ENCODE data around the gene TBC1D22A. TPM values are rescaled to one million over a fixed set of nuclear protein-coding genes. Genes with fewer than 3 reads are reported as not detected.

TBC1D22A gene
- polyA plus RNA-seq, 1 donor from 2014 or later, result 9.3 TPM

GRCh38 chr22:46774980-46775849, 12.8 kb downstream of the TBC1D22A start:
- Histone ChIP-seq H3K9me2 (ENCODE audit: insufficient read depth, low read length) (no peaks in the 10 kb centered on the region), H3K9ac (ENCODE audit: low read length) (no peak overlapping the region), H2AFZ (ENCODE audit: low read depth, low read length) (no peak overlapping the region), H4K20me1 (ENCODE audit: insufficient read depth) (no peaks in the 10 kb centered on the region), H3K27me3 (ENCODE audit: insufficient read depth, low read depth, low read length) (no peaks in the 10 kb centered on the region), H3K27ac (ENCODE audit: low read length) (no peak overlapping the region), H3K9me3 (ENCODE audit: low read length) (no peaks in the 10 kb centered on the region), H3K79me2 (replicated peaks; ENCODE audit: insufficient read depth, low read length) (no peaks in the 10 kb centered on the region), H3K36me3 (ENCODE audit: insufficient read depth, low read length) (no peaks in the 10 kb centered on the region), H3K4me2 (ENCODE audit: low read length) (no peak overlapping the region), H3F3A (ENCODE audit: insufficient read depth, low read length, poor library complexity, severe bottlenecking) (no peaks in the 10 kb centered on the region), H3K4me3 (ENCODE audit: low read length) (no peak overlapping the region)
- no peak for TF ChIP-seq RAD21 (conservative IDR thresholded peaks at IDR 0.05)
- TF ChIP-seq EZH2 (IDR thresholded peaks at IDR 0.05; ENCODE audit: borderline replicate concordance, insufficient read depth, low read length, poor library complexity, severe bottlenecking), result no peak
- TF ChIP-seq POLR2AphosphoS5 (IDR thresholded peaks at IDR 0.05), result no peak
- no peak for TF ChIP-seq MXI1 (conservative IDR thresholded peaks at IDR 0.05; ENCODE audit: poor library complexity, severe bottlenecking)
- TF ChIP-seq CTCF (IDR thresholded peaks at IDR 0.05; ENCODE audit: poor library complexity, severe bottlenecking), result no peak
- TF ChIP-seq EP300 (conservative IDR thresholded peaks at IDR 0.05; ENCODE audit: poor library complexity, severe bottlenecking), result no peak
- no peak for TF ChIP-seq REST (IDR thresholded peaks at IDR 0.05; ENCODE audit: borderline replicate concordance)
- no peak for TF ChIP-seq TAF1 (IDR thresholded peaks at IDR 0.05; ENCODE audit: low read depth)
- no peak for TF ChIP-seq SMC3 (conservative IDR thresholded peaks at IDR 0.05; ENCODE audit: poor library complexity)

GRCh38 chr22:46775850-46776826, 13.7 kb downstream of the TBC1D22A start:
- H3K27ac ChIP-seq (ENCODE audit: low read length), result no peak overlapping the region
- no peaks in the 10 kb centered on the region for H4K20me1 ChIP-seq (ENCODE audit: insufficient read depth)

More at GRCh38 chr22:46775850-46776826, 13.7 kb downstream of the TBC1D22A start:
- H3K9ac ChIP-seq (ENCODE audit: low read length), result no peak overlapping the region
- H3K9me3 ChIP-seq (ENCODE audit: low read length), result no peaks in the 10 kb centered on the region
- H3K9me2 ChIP-seq (ENCODE audit: insufficient read depth, low read length), result no peaks in the 10 kb centered on the region
- H3K36me3 ChIP-seq (ENCODE audit: insufficient read depth, low read length), result no peaks in the 10 kb centered on the region
- H3K79me2 ChIP-seq (replicated peaks; ENCODE audit: insufficient read depth, low read length), result no peaks in the 10 kb centered on the region
- H3K27me3 ChIP-seq (ENCODE audit: insufficient read depth, low read depth, low read length), result no peaks in the 10 kb centered on the region
- TF ChIP-seq TAF1 (IDR thresholded peaks at IDR 0.05; ENCODE audit: low read depth), result no peak
- TF ChIP-seq RAD21 (conservative IDR thresholded peaks at IDR 0.05), result no peak
- TF ChIP-seq SMC3 (conservative IDR thresholded peaks at IDR 0.05; ENCODE audit: poor library complexity), result no peak
- TF ChIP-seq EZH2 (IDR thresholded peaks at IDR 0.05; ENCODE audit: borderline replicate concordance, insufficient read depth, low read length, poor library complexity, severe bottlenecking), result no peak
- no peak for TF ChIP-seq MXI1 (conservative IDR thresholded peaks at IDR 0.05; ENCODE audit: poor library complexity, severe bottlenecking)
- TF ChIP-seq CTCF (IDR thresholded peaks at IDR 0.05; ENCODE audit: poor library complexity, severe bottlenecking), result no peak
- TF ChIP-seq POLR2AphosphoS5 (IDR thresholded peaks at IDR 0.05), result no peak
- no peak for TF ChIP-seq EP300 (conservative IDR thresholded peaks at IDR 0.05; ENCODE audit: poor library complexity, severe bottlenecking)
- no peak for TF ChIP-seq REST (IDR thresholded peaks at IDR 0.05; ENCODE audit: borderline replicate concordance)
- H2AFZ ChIP-seq (ENCODE audit: low read depth, low read length), result no peak overlapping the region
- H3K4me3 ChIP-seq (ENCODE audit: low read length), result no peak overlapping the region
- no peaks in the 10 kb centered on the region for H3F3A ChIP-seq (ENCODE audit: insufficient read depth, low read length, poor library complexity, severe bottlenecking)
- no peak overlapping the region for H3K4me2 ChIP-seq (ENCODE audit: low read length)
